Epithelial cell of prostate (primary cell): ENCODE results near the gene NGLY1.

Experiments
- DNase-seq: peaks from one replicate; pipeline ENCODE4 v3.0.0-alpha.2; 2011; ENCODE audit warnings: low read depth, low spot score
- H3K27ac ChIP-seq: fragments of 450-650 bp; 2 replicates; pipeline ENCODE4 v1.5.1; 2017; ENCODE audit warnings: mild to moderate bottlenecking

NGLY1 gene

GRCh38 chr3:25674670-25675069, 108.6 kb downstream of the NGLY1 start:
- no peak overlapping the region for H3K27ac ChIP-seq
- no peak for DNase-seq

- no peak overlapping the region for H3K27ac ChIP-seq
- DNase-seq, result no peak
Measured at GRCh38 chr3:25673738-25674298, 109.4 kb downstream of the NGLY1 start.
